SH-SY5Y (cell line): ENCODE measurements around the gene MYO1C.

Source experiments
- GATA2 ChIP-seq: IDR thresholded peaks from 2 replicates; pipeline ENCODE4 v1.6.1; 2011; ENCODE audit warnings: mild to moderate bottlenecking, low read depth, low read length
- GATA3 ChIP-seq: IDR thresholded peaks from 2 replicates; pipeline ENCODE4 v1.6.1; 2011; ENCODE audit warnings: low read depth, mild to moderate bottlenecking, low read length, moderate library complexity

- no peak for TF ChIP-seq GATA2
- TF ChIP-seq GATA3, result no peak
Observed at GRCh38 chr17:1446201-1446600, 46.3 kb downstream of the MYO1C start.
